Coronary artery (tissue), 2 donors: ENCODE results near the gene S100A10.

Source experiments
- DNase-seq: peaks from one replicate; pipeline ENCODE4 v3.0.0-alpha.2; 2017; ENCODE audit warnings: low spot score
- H3K27ac ChIP-seq, 2 donors: fragments of 200-600 bp; sonication (generic); one replicate each; pipeline ENCODE4 v1.5.1; 2016 to 2019
- H3K4me3 ChIP-seq: fragments of 200-600 bp; sonication (generic); 2 replicates; pipeline ENCODE4 v1.5.1; 2016; ENCODE audit warnings: mild to moderate bottlenecking, moderate library complexity
- CTCF ChIP-seq: fragments of 200-600 bp; sonication (generic); IDR thresholded peaks from one replicate; pipeline ENCODE4 v1.5.1; 2019; ENCODE audit warnings: antibody characterized with exemption

Gene S100A10

GRCh38 chr1:151966061-151966460, 27.6 kb downstream of the S100A10 start:
- Histone ChIP-seq H3K27ac (no peak overlapping the region), H3K4me3 (no peak overlapping the region)
- no peak for DNase-seq
- TF ChIP-seq CTCF = no peak

- H3K4me3 ChIP-seq = no peak overlapping the region
- H3K27ac ChIP-seq = no peak overlapping the region
- no peak for DNase-seq
- TF ChIP-seq CTCF = no peak
Observed at GRCh38 chr1:151964510-151964909, 29.1 kb downstream of the S100A10 start.

- Histone ChIP-seq H3K27ac (no peak overlapping the region), H3K4me3 (no peak overlapping the region)
- DNase-seq = no peak
- no peak for TF ChIP-seq CTCF
Observed at GRCh38 chr1:151963288-151963687, 30.4 kb downstream of the S100A10 start.

- no peak for TF ChIP-seq CTCF
- no peak overlapping the region for H3K27ac ChIP-seq
- no peak for DNase-seq
Observed at GRCh38 chr1:151961833-151962232, 31.8 kb downstream of the S100A10 start.

GRCh38 chr1:151960780-151961513, 32.7 kb downstream of the S100A10 start:
- no peak for DNase-seq
- TF ChIP-seq CTCF = no peak
- Histone ChIP-seq H3K4me3 (no peak overlapping the region), H3K27ac (no peak overlapping the region)

More at GRCh38 chr1:151961833-151962232, 31.8 kb downstream of the S100A10 start:
- no peak overlapping the region for H3K4me3 ChIP-seq

- Histone ChIP-seq H3K4me3 (no peak overlapping the region), H3K27ac (no peak overlapping the region)
- DNase-seq = no peak
- no peak for TF ChIP-seq CTCF
Observed at GRCh38 chr1:151958959-151959358, 34.7 kb downstream of the S100A10 start.

GRCh38 chr1:151956957-151957497, 36.6 kb downstream of the S100A10 start:
- TF ChIP-seq CTCF = no peak
- Histone ChIP-seq H3K27ac (no peak overlapping the region), H3K4me3 (no peak overlapping the region)
- no peak for DNase-seq
